PC-9 (cell line): ENCODE data around the gene FBXO2. TPM values are rescaled to one million over a fixed set of nuclear protein-coding genes. Genes with fewer than 3 reads are reported as not detected.

ENCODE experiments used
- BruUV-seq: library from RNA; stranded (reverse); fragments of 400-500 nt; replicated peaks from 2 replicates; lab custom pipeline; 2021; lab: Mats Ljungman, UMichigan
- CTCF ChIA-PET: fragments of 300-600 bp; sonication (Branson Sonifier 250); formaldehyde crosslinking; loops from one replicate; lab custom pipeline; 2022; ENCODE audit warnings: antibody characterized with exemption; lab: Charles Lee
- POLR2A ChIA-PET: fragments of 300-600 bp; sonication (Branson Sonifier 250); formaldehyde crosslinking; loops from one replicate; lab custom pipeline; 2022; ENCODE audit warnings: antibody characterized with exemption; ENCODE audit not compliant: unreplicated experiment; lab: Charles Lee
- DNase-seq, 2 experiments: peaks; one replicate each; pipeline versions ENCODE4 v3.0.0 to v3.0.0-alpha.2; 2015 to 2022; ENCODE audit warnings: mixed read lengths in 1 of 2
- H2AFZ ChIP-seq: fragments of 200-600 bp; sonication (generic); 2 replicates; pipeline ENCODE4 v1.8.1; 2017; ENCODE audit warnings: antibody characterized with exemption
- H3F3A ChIP-seq: fragments of 200-600 bp; sonication (generic); 2 replicates; pipeline ENCODE4 v1.8.1; 2017; ENCODE audit warnings: antibody characterized with exemption, mild to moderate bottlenecking, low read depth; ENCODE audit not compliant: insufficient read depth
- H3K27ac ChIP-seq: fragments of 200-600 bp; sonication (generic); 2 replicates; pipeline ENCODE4 v1.6.1; 2016; ENCODE audit warnings: mixed run types
- H3K27me3 ChIP-seq: fragments of 200-600 bp; sonication (generic); 2 replicates; pipeline ENCODE4 v1.6.1; 2016; ENCODE audit warnings: low read depth, mixed run types; ENCODE audit not compliant: insufficient read depth
- H3K36me3 ChIP-seq: fragments of 200-600 bp; sonication (generic); 2 replicates; pipeline ENCODE4 v1.6.1; 2016; ENCODE audit warnings: low read depth, mixed run types
- H3K4me1 ChIP-seq: fragments of 200-600 bp; sonication (generic); replicated peaks from 2 replicates; pipeline ENCODE4 v1.6.1; 2016; ENCODE audit warnings: mixed run types; ENCODE audit not compliant: insufficient read depth
- H3K4me2 ChIP-seq: fragments of 200-600 bp; sonication (generic); 2 replicates; pipeline ENCODE4 v1.6.1; 2017; ENCODE audit warnings: mixed run types
- H3K4me3 ChIP-seq: fragments of 200-600 bp; sonication (generic); 2 replicates; pipeline ENCODE4 v1.6.1; 2016; ENCODE audit warnings: mixed run types
- H3K79me2 ChIP-seq: fragments of 200-600 bp; sonication (generic); 2 replicates; pipeline ENCODE4 v1.6.1; 2017; ENCODE audit warnings: low read depth, mixed run types
- H3K9me2 ChIP-seq: fragments of 200-600 bp; sonication (generic); 2 replicates; pipeline ENCODE4 v1.8.1; 2017; ENCODE audit warnings: mild to moderate bottlenecking; ENCODE audit not compliant: insufficient read depth
- H3K9me3 ChIP-seq: fragments of 200-600 bp; sonication (generic); 2 replicates; pipeline ENCODE4 v1.8.1; 2016; ENCODE audit warnings: low read depth; ENCODE audit not compliant: insufficient read depth
- H4K20me1 ChIP-seq: fragments of 200-600 bp; sonication (generic); 2 replicates; pipeline ENCODE4 v1.8.1; 2017; ENCODE audit not compliant: insufficient read depth
- CTCF ChIP-seq: fragments of 200-600 bp; sonication (generic); conservative IDR thresholded peaks from 2 replicates; pipeline ENCODE4 v1.6.1; 2017; ENCODE audit warnings: mixed run types, antibody characterized with exemption, mild to moderate bottlenecking, moderate library complexity
- EZH2 ChIP-seq: fragments of 200-600 bp; sonication (generic); IDR thresholded peaks from 2 replicates; pipeline ENCODE4 v1.8.0; 2017; ENCODE audit warnings: antibody characterized with exemption, low read depth
- intact Hi-C: fragments of 100-400 bp; cut with micrococcal nuclease; formaldehyde crosslinking; loops from one replicate; pipeline ENCODE4 v1.10.0; 2022; ENCODE audit not compliant: unreplicated experiment
- total RNA-seq: library from RNA; stranded (reverse); gene quantifications from 2 replicates; pipeline ENCODE4 v1.2.3, GENCODE V29; 2021

Gene FBXO2
- total RNA-seq, 1 experiment from 2014 or later, result 40.3 TPM

DNA sequence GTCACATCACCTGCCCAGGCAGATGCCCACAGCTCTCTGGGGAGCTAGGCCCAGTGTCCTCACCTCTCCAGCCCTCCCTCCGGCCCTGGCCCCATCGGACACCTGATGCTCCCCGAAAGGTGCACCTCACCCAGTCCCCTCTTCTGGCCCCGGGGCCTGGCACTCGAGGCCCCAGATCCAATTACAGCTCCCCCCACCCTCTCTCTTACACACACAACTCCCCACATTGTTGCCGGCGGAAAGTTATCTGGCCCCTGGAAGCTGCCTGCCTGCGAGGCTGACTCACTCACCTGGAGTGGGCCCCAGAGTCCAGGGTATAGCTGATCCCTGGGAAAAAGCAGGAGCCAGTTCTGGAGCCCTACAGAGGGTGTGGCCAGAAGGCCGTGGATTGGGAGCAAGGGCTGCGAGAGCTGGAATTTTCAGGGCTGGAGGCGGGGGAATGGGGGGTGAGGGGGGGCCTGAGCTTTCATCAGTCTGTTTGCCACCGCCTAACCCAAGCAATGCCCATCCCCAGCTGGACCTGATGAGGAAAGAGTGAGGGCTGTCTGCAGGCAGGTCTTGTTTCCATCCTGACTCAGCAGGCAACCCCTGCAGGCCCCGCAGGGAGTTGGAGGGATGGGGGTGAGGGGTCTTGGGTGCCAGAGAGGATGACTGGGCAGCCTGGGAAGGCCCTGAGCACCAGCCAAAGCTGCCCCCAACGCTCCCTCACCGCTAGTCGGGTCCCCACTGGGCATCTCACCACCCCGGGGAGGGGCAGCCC is 948 bp downstream of the FBXO2 start:
- no peaks in the 10 kb centered on the region for H3K27me3 ChIP-seq
- H3K36me3 ChIP-seq, result no peaks in the 10 kb centered on the region
- H3F3A ChIP-seq, result peaks cover 14% of the 10 kb centered on the region; the same call in 1 of the 2 replicates
- H3K79me2 ChIP-seq, result no peaks in the 10 kb centered on the region
- no peaks in the 10 kb centered on the region; the same call in 1 of the 2 replicates for H3K4me1 ChIP-seq
- H2AFZ ChIP-seq, result no peak overlapping the region
- no peaks in the 10 kb centered on the region for H3K9me3 ChIP-seq
- no peaks in the 10 kb centered on the region for H4K20me1 ChIP-seq
- H3K9me2 ChIP-seq, result no peaks in the 10 kb centered on the region
- ChIA-PET CTCF (interaction anchor here (0.5 to 1.9 kb wide), 6 partner anchors 11 to 616 kb away, joined by 3 to 16 read pairs (median 6); partner anchors contain the start of gene FBXO6), POLR2A (interaction anchor here (0.5 to 0.8 kb wide), 9 partner anchors 9 to 386 kb away, joined by 3 to 16 read pairs (median 5); partner anchors contain the start of gene MIIP)
- BruUV-seq, result no TSS peak
- H3K4me3 ChIP-seq, result peak overlapping the region; percentile 61
- intact Hi-C loops, result no loop called here
- peak overlapping the region; percentile 77 for H3K4me2 ChIP-seq
- H3K27ac ChIP-seq, result peak overlapping the region; percentile 60
- TF ChIP-seq EZH2 (no peak), CTCF (no peak)
- DNase-seq, result peak; percentile 75 to 81

GRCh38 chr1:11652203-11652780 is 1.9 kb downstream of the FBXO2 start:
- Histone ChIP-seq H3K36me3 (no peaks in the 10 kb centered on the region), H3K79me2 (no peaks in the 10 kb centered on the region), H3K9me3 (no peaks in the 10 kb centered on the region), H3K4me2 (peak overlapping the region; percentile 77), H3K27ac (0 out of 2 replicates have a peak overlapping the region, but pooled peaks have one; percentile 43), H3F3A (peaks cover 14% of the 10 kb centered on the region; the same call in 1 of the 2 replicates), H3K4me1 (no peaks in the 10 kb centered on the region; the same call in 1 of the 2 replicates), H2AFZ (no peak overlapping the region), H4K20me1 (no peaks in the 10 kb centered on the region), H3K9me2 (no peaks in the 10 kb centered on the region), H3K4me3 (no peak overlapping the region), H3K27me3 (no peaks in the 10 kb centered on the region)
- no peak for DNase-seq
- POLR2A ChIA-PET, result interaction anchor here (0.8 kb wide), 1 partner anchor 256 kb away, joined by 5 read pairs; no protein-coding TSS in a partner anchor
- no TSS peak for BruUV-seq
- intact Hi-C loops, result no loop called here
- TF ChIP-seq EZH2 (no peak), CTCF (no peak)
- CTCF ChIA-PET, result interaction anchor here (0.7 to 1.9 kb wide), 3 partner anchors 12 to 68 kb away, joined by 4 to 16 read pairs (median 6); partner anchors contain the start of gene FBXO6

GRCh38 chr1:11651017-11651416 is 3.2 kb downstream of the FBXO2 start:
- Histone ChIP-seq H3K4me1 (no peaks in the 10 kb centered on the region; the same call in 1 of the 2 replicates), H3K4me2 (no peak overlapping the region), H3K27me3 (no peaks in the 10 kb centered on the region), H3F3A (peaks cover 14% of the 10 kb centered on the region; the same call in 1 of the 2 replicates), H2AFZ (no peak overlapping the region), H4K20me1 (no peaks in the 10 kb centered on the region), H3K9me3 (no peaks in the 10 kb centered on the region), H3K4me3 (no peak overlapping the region), H3K36me3 (no peaks in the 10 kb centered on the region), H3K9me2 (no peaks in the 10 kb centered on the region), H3K27ac (no peak overlapping the region), H3K79me2 (no peaks in the 10 kb centered on the region)
- ChIA-PET POLR2A (no interaction called here), CTCF (no interaction called here)
- TF ChIP-seq CTCF (no peak), EZH2 (no peak)
- no TSS peak for BruUV-seq
- intact Hi-C loops, result no loop called here
- no peak for DNase-seq
